Mucosa of stomach (tissue), 1 donor: Measurements from ENCODE around the gene SPHKAP.

Source experiments
- H3K27me3 ChIP-seq: one replicate; pipeline ENCODE4 v1.7.0; 2013; ENCODE audit warnings: mild to moderate bottlenecking, low read length; ENCODE audit not compliant: control insufficient read depth, insufficient read depth
- H3K36me3 ChIP-seq: one replicate; pipeline ENCODE4 v1.7.0; 2013; ENCODE audit warnings: low read length; ENCODE audit not compliant: control insufficient read depth, insufficient read depth
- H3K4me1 ChIP-seq: one replicate; pipeline ENCODE4 v1.7.0; 2013; ENCODE audit warnings: mild to moderate bottlenecking, low read length; ENCODE audit not compliant: control insufficient read depth, insufficient read depth
- H3K4me3 ChIP-seq: one replicate; pipeline ENCODE4 v1.7.0; 2013; ENCODE audit warnings: low read length
- H3K9ac ChIP-seq: one replicate; pipeline ENCODE4 v1.7.0; 2013; ENCODE audit warnings: mild to moderate bottlenecking, low read length, moderate library complexity
- H3K9me3 ChIP-seq: one replicate; pipeline ENCODE4 v1.7.0; 2013; ENCODE audit warnings: mild to moderate bottlenecking, low read length, moderate library complexity; ENCODE audit not compliant: control insufficient read depth
- donor health status: Pancreatic carcinoma.

The SPHKAP gene

GRCh38 chr2:228135300-228135699 lies 46.2 kb downstream of the SPHKAP start:
- Histone ChIP-seq H3K9me3 (no peaks in the 10 kb centered on the region), H3K4me3 (no peak overlapping the region), H3K27me3 (no peaks in the 10 kb centered on the region), H3K9ac (no peak overlapping the region), H3K36me3 (no peaks in the 10 kb centered on the region), H3K4me1 (no peaks in the 10 kb centered on the region)

GRCh38 chr2:228131833-228132232 lies 49.7 kb downstream of the SPHKAP start:
- no peak overlapping the region for H3K9ac ChIP-seq
- H3K27me3 ChIP-seq: no peaks in the 10 kb centered on the region
- no peak overlapping the region for H3K4me3 ChIP-seq
- no peaks in the 10 kb centered on the region for H3K4me1 ChIP-seq
- H3K36me3 ChIP-seq: no peaks in the 10 kb centered on the region
- H3K9me3 ChIP-seq: no peaks in the 10 kb centered on the region

- H3K4me3 ChIP-seq: no peak overlapping the region
- no peaks in the 10 kb centered on the region for H3K9me3 ChIP-seq
- H3K27me3 ChIP-seq: no peaks in the 10 kb centered on the region
- no peaks in the 10 kb centered on the region for H3K36me3 ChIP-seq
- H3K9ac ChIP-seq: no peak overlapping the region
- H3K4me1 ChIP-seq: no peaks in the 10 kb centered on the region
These were observed 55.1 kb downstream of the SPHKAP start for GRCh38 chr2:228126401-228126800.

GRCh38 chr2:228118940-228119339 lies 62.5 kb downstream of the SPHKAP start:
- no peak overlapping the region for H3K4me3 ChIP-seq
- H3K9ac ChIP-seq: no peak overlapping the region
- H3K4me1 ChIP-seq: no peaks in the 10 kb centered on the region
- no peaks in the 10 kb centered on the region for H3K27me3 ChIP-seq
- H3K9me3 ChIP-seq: no peaks in the 10 kb centered on the region
- H3K36me3 ChIP-seq: no peaks in the 10 kb centered on the region

GRCh38 chr2:228107846-228108245 lies 73.6 kb downstream of the SPHKAP start:
- no peaks in the 10 kb centered on the region for H3K36me3 ChIP-seq
- H3K9me3 ChIP-seq: no peaks in the 10 kb centered on the region
- no peaks in the 10 kb centered on the region for H3K27me3 ChIP-seq
- no peaks in the 10 kb centered on the region for H3K4me1 ChIP-seq
- no peak overlapping the region for H3K4me3 ChIP-seq
- H3K9ac ChIP-seq: no peak overlapping the region

- Histone ChIP-seq H3K4me3 (no peak overlapping the region), H3K36me3 (no peaks in the 10 kb centered on the region), H3K9me3 (no peaks in the 10 kb centered on the region), H3K9ac (no peak overlapping the region), H3K27me3 (no peaks in the 10 kb centered on the region), H3K4me1 (no peaks in the 10 kb centered on the region)
These were observed 75.8 kb downstream of the SPHKAP start for GRCh38 chr2:228105526-228106250.

GRCh38 chr2:228104215-228104614 lies 77.3 kb downstream of the SPHKAP start:
- Histone ChIP-seq H3K9ac (no peak overlapping the region), H3K4me3 (no peak overlapping the region), H3K9me3 (no peaks in the 10 kb centered on the region), H3K36me3 (no peaks in the 10 kb centered on the region), H3K4me1 (no peaks in the 10 kb centered on the region), H3K27me3 (no peaks in the 10 kb centered on the region)

GRCh38 chr2:228103379-228103778 lies 78.1 kb downstream of the SPHKAP start:
- H3K9ac ChIP-seq: no peak overlapping the region
- H3K4me3 ChIP-seq: no peak overlapping the region
- no peaks in the 10 kb centered on the region for H3K9me3 ChIP-seq
- H3K4me1 ChIP-seq: no peaks in the 10 kb centered on the region
- H3K36me3 ChIP-seq: no peaks in the 10 kb centered on the region
- H3K27me3 ChIP-seq: no peaks in the 10 kb centered on the region

- no peaks in the 10 kb centered on the region for H3K9me3 ChIP-seq
- no peaks in the 10 kb centered on the region for H3K27me3 ChIP-seq
- no peak overlapping the region for H3K4me3 ChIP-seq
- no peaks in the 10 kb centered on the region for H3K36me3 ChIP-seq
- no peak overlapping the region for H3K9ac ChIP-seq
- no peaks in the 10 kb centered on the region for H3K4me1 ChIP-seq
These were observed 78.5 kb downstream of the SPHKAP start for GRCh38 chr2:228102949-228103348.

GRCh38 chr2:228094377-228094921 lies 87.0 kb downstream of the SPHKAP start:
- Histone ChIP-seq H3K36me3 (no peaks in the 10 kb centered on the region), H3K27me3 (no peaks in the 10 kb centered on the region), H3K4me1 (no peaks in the 10 kb centered on the region), H3K9ac (no peak overlapping the region), H3K4me3 (no peak overlapping the region), H3K9me3 (no peaks in the 10 kb centered on the region)

GRCh38 chr2:228092056-228092455 lies 89.4 kb downstream of the SPHKAP start:
- Histone ChIP-seq H3K9me3 (no peaks in the 10 kb centered on the region), H3K9ac (no peak overlapping the region), H3K27me3 (no peaks in the 10 kb centered on the region), H3K4me1 (no peaks in the 10 kb centered on the region), H3K36me3 (no peaks in the 10 kb centered on the region), H3K4me3 (no peak overlapping the region)

- H3K4me1 ChIP-seq: no peaks in the 10 kb centered on the region
- H3K9ac ChIP-seq: no peak overlapping the region
- H3K9me3 ChIP-seq: no peaks in the 10 kb centered on the region
- H3K27me3 ChIP-seq: no peaks in the 10 kb centered on the region
- H3K4me3 ChIP-seq: no peak overlapping the region
- H3K36me3 ChIP-seq: no peaks in the 10 kb centered on the region
These were observed 94.9 kb downstream of the SPHKAP start for GRCh38 chr2:228086561-228086960.
